ENCODE measurements around the gene KIAA0040. TPM values are rescaled to one million over a fixed set of nuclear protein-coding genes. Genes with fewer than 3 reads are reported as not detected.
A peak's percentile ranks its signal among the peaks of the same experiment; 100 is the strongest.

KIAA0040 gene
- total RNA-seq, 1 donor from 2014 or later, result 0.73 TPM

DNA sequence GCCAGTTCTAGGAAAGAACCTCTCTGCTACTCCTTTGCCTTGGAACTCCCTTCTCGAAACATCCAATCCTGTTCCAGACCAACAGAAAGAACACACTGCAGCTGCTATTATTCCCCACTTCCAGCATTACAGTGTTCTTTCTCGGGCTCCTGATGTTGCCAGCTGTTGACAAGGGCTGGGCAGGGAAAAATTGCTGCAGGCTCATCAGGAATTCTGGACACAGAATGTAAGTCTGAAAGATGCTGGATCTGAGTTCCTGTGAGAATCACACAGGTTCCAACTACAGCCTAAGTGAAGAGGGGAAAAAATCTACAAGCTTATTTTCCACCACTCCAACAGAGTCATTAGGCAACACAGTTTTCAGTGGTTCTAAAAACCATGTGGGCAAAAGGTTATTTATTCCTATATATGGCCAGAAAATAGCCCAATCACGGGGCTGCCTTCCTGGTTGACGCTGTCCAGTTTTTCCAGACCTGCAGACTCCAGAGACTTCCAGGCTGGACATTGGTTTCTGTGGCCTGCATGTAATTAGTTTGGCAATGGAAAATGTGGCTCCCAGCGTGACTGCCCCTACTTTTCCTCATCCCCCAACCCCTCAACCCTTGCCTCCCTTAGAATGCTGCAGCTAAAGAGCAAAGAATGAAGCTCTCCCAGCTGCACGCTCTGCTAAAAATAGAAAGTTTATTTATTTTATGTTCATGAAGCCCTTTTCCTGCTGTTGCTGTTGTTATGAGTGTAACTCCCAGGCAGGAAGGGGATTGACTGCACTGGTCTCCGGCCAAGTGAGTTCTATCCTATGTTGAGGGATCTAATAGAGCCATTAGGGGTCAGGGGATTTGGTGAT, 8.3 kb upstream of the KIAA0040 start:
- Mint-ChIP-seq H3K9me3 (ENCODE audit: unreplicated experiment) (no peaks in the 10 kb centered on the region), H3K36me3 (ENCODE audit: unreplicated experiment) (no peaks in the 10 kb centered on the region), H3K4me3 (ENCODE audit: unreplicated experiment) (no peak overlapping the region), H3K4me1 (ENCODE audit: unreplicated experiment) (peaks cover 10% of the 10 kb centered on the region), H3K27me3 (ENCODE audit: unreplicated experiment) (no peaks in the 10 kb centered on the region), H3K27ac (ENCODE audit: unreplicated experiment) (peak overlapping the region; percentile 70)
- TF ChIP-seq, protein P1, sequence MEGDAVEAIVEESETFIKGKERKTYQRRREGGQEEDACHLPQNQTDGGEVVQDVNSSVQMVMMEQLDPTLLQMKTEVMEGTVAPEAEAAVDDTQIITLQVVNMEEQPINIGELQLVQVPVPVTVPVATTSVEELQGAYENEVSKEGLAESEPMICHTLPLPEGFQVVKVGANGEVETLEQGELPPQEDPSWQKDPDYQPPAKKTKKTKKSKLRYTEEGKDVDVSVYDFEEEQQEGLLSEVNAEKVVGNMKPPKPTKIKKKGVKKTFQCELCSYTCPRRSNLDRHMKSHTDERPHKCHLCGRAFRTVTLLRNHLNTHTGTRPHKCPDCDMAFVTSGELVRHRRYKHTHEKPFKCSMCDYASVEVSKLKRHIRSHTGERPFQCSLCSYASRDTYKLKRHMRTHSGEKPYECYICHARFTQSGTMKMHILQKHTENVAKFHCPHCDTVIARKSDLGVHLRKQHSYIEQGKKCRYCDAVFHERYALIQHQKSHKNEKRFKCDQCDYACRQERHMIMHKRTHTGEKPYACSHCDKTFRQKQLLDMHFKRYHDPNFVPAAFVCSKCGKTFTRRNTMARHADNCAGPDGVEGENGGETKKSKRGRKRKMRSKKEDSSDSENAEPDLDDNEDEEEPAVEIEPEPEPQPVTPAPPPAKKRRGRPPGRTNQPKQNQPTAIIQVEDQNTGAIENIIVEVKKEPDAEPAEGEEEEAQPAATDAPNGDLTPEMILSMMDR (IDR thresholded peaks at IDR 0.05), result no peak
- DNase-seq (ENCODE audit: extremely low spot score, unreplicated experiment), result no peak

DNA sequence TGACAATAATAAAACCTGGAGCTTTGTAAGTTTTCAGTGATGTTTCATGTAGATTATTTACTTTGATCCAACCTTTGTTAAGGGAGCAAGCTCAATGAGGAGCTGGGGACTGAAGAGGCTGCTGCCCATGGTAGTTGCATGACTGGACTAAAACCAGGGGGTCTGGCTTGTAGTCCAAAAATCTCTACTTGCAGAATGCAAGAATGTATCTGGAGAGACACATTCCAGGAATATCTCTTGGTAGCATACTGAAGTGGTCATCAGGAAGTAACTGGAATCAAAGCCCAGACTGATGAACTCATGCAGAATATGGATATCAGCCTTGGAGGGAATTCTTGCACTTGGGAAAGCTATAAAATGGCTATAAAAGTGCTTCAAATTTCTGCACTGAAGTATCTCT, 5.8 kb upstream of the KIAA0040 start:
- no peaks in the 10 kb centered on the region for H3K9me3 Mint-ChIP-seq (ENCODE audit: unreplicated experiment)
- no peak for DNase-seq (ENCODE audit: extremely low spot score, unreplicated experiment)
- no peaks in the 10 kb centered on the region for H3K36me3 Mint-ChIP-seq (ENCODE audit: unreplicated experiment)
- no peak overlapping the region for H3K4me3 Mint-ChIP-seq (ENCODE audit: unreplicated experiment)
- H3K27me3 Mint-ChIP-seq (ENCODE audit: unreplicated experiment), result no peaks in the 10 kb centered on the region
- no peak overlapping the region for H3K27ac Mint-ChIP-seq (ENCODE audit: unreplicated experiment)
- TF ChIP-seq, protein P1 (IDR thresholded peaks at IDR 0.05), result no peak
- peaks cover 13% of the 10 kb centered on the region for H3K4me1 Mint-ChIP-seq (ENCODE audit: unreplicated experiment)

GRCh38 chr1:175197531-175197930, 5.0 kb upstream of the KIAA0040 start:
- Mint-ChIP-seq H3K27ac (ENCODE audit: unreplicated experiment) (no peak overlapping the region), H3K4me1 (ENCODE audit: unreplicated experiment) (peaks cover 17% of the 10 kb centered on the region), H3K27me3 (ENCODE audit: unreplicated experiment) (no peaks in the 10 kb centered on the region), H3K36me3 (ENCODE audit: unreplicated experiment) (no peaks in the 10 kb centered on the region), H3K9me3 (ENCODE audit: unreplicated experiment) (no peaks in the 10 kb centered on the region), H3K4me3 (ENCODE audit: unreplicated experiment) (no peak overlapping the region)
- TF ChIP-seq, protein P1 (IDR thresholded peaks at IDR 0.05), result no peak
- no peak for DNase-seq (ENCODE audit: extremely low spot score, unreplicated experiment)

DNA sequence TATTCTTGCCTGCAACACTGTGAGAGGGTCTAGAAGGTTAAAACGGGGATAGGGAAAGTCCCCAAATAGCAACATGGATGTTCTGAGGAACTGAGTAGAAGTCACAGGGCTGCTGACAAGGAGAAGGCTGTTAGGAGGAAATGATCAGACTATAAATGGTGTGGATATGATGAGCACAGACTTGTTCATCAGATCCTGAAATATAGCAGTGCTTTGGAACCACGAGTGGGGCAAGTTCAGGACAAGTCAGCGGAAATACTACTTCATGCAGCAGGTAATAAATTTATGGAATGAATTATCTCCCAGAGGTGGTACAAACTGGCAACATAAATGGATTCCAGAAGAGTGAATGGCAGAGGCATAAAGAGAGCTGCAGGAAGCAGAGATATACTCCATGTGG, 3.2 kb upstream of the KIAA0040 start:
- no peaks in the 10 kb centered on the region for H3K9me3 Mint-ChIP-seq (ENCODE audit: unreplicated experiment)
- TF ChIP-seq, protein P1 (IDR thresholded peaks at IDR 0.05), result no peak
- H3K36me3 Mint-ChIP-seq (ENCODE audit: unreplicated experiment), result no peaks in the 10 kb centered on the region
- H3K27me3 Mint-ChIP-seq (ENCODE audit: unreplicated experiment), result peaks cover under 1% of the 10 kb centered on the region
- H3K4me1 Mint-ChIP-seq (ENCODE audit: unreplicated experiment), result peaks cover 17% of the 10 kb centered on the region
- DNase-seq (ENCODE audit: extremely low spot score, unreplicated experiment), result no peak
- no peak overlapping the region for H3K4me3 Mint-ChIP-seq (ENCODE audit: unreplicated experiment)
- H3K27ac Mint-ChIP-seq (ENCODE audit: unreplicated experiment), result no peak overlapping the region

DNA sequence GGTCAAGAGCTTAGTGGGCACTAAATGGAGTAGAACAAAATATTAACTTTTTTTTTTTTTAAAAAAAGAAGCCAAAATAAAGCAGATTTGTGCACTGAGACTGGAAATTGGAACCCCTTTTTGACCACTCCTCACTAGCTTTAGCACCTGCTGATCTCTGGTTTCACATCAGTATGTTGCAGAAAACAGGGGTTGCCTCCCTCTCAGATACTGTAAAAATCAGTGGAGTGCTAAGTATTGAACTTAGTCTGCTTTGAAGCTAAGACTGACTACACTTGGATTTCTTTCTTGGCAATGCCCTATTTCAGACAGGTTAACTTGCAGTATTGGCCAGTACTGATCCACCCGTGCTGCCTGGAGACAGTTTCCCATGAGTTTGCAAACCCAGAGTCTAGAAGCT, 2.7 kb upstream of the KIAA0040 start:
- H3K27ac Mint-ChIP-seq (ENCODE audit: unreplicated experiment), result no peak overlapping the region
- DNase-seq (ENCODE audit: extremely low spot score, unreplicated experiment), result no peak
- H3K9me3 Mint-ChIP-seq (ENCODE audit: unreplicated experiment), result no peaks in the 10 kb centered on the region
- TF ChIP-seq, protein P1 (IDR thresholded peaks at IDR 0.05), result no peak
- H3K4me3 Mint-ChIP-seq (ENCODE audit: unreplicated experiment), result no peak overlapping the region
- H3K36me3 Mint-ChIP-seq (ENCODE audit: unreplicated experiment), result no peaks in the 10 kb centered on the region
- peaks cover 5% of the 10 kb centered on the region for H3K27me3 Mint-ChIP-seq (ENCODE audit: unreplicated experiment)
- H3K4me1 Mint-ChIP-seq (ENCODE audit: unreplicated experiment), result peaks cover 14% of the 10 kb centered on the region

All from osteocyte (in vitro differentiated cells).